HG02885 (cell line): ENCODE data around the gene STING1.
"Not testable (repeated sequence)": the region's sequence is repeated elsewhere in the genome, so short reads cannot be mapped to it uniquely, and the experiment has no call there.

Experiments
- ATAC-seq: cut with Tn5 transposase; IDR thresholded peaks from one replicate; pipeline ENCODE4 v1.9.1; 2021; ENCODE audit warnings: mild to moderate bottlenecking; ENCODE audit not compliant: unreplicated experiment, poor library complexity

The STING1 gene

DNA sequence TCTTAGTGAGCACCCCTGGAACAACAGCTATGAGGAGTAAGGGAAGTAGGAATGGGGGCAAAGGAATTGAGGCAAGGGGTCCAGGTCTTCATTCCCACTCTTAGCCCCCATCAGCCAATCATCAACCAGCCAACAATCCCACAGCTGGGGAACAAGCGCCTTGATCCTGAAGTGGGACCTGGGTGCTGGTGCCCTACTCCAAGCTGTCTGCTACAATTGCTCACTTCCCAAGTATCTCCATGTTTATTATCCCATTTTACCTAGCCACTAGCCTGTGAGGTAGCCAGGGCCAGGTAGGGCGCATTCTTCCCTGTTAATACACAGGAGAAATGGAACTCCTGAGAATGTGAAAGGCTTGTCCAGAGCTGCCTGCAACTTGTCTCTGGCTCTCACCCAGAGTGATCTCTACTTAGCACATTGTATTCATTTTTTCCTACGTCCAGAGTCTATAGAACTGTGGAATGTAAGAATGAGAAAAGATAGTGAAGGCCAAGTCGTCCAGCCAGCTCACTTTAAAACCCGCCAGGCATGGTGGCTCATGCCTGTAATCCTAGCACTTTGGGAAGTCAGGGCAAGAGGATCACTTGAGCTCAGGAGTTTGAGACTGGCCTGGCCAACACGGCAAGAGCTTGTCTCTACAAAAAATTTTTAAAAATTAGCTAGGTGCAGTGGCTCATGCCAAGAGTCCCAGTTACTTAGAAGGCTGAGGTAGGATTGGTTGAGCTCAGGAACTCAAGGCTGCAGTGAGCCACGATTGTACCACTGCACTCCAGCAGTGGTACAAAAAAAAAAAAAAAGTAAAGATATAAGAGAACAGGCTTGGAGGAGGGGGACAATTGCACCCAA is 37.0 kb downstream of the STING1 start:
- no peak for ATAC-seq

DNA sequence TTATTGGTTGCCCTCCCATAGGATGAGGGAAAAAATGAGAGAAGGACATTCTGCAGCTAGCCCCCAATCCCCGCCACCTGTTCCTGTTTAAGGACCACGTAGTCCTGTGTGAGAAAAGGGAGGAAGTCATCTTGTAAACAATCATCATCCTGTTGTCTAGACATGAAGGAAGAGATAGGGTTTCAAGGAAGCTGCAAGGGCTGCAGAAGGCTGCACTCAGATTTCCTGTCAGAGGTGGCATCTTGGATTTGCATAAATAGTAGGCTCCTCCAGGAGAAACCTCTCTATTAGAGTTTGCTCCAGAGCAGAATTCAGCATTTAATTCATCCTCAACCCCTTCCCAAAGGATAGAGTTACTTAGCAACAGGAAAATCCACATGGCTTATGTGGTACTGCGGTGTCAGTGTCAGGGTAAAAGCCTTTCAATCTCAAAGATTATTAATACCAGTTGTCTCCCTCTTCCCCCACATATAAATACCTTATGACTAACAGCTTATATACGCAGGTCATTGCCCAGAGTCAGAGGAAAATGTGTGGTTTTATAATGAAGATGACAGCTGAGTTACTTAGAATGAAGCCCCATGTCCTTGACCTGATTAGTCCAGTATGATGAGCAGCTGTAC is 38.6 kb downstream of the STING1 start:
- no peak for ATAC-seq

GRCh38 chr5:139440416-139440815 is 42.1 kb downstream of the STING1 start:
- ATAC-seq, result not testable (repeated sequence)

DNA sequence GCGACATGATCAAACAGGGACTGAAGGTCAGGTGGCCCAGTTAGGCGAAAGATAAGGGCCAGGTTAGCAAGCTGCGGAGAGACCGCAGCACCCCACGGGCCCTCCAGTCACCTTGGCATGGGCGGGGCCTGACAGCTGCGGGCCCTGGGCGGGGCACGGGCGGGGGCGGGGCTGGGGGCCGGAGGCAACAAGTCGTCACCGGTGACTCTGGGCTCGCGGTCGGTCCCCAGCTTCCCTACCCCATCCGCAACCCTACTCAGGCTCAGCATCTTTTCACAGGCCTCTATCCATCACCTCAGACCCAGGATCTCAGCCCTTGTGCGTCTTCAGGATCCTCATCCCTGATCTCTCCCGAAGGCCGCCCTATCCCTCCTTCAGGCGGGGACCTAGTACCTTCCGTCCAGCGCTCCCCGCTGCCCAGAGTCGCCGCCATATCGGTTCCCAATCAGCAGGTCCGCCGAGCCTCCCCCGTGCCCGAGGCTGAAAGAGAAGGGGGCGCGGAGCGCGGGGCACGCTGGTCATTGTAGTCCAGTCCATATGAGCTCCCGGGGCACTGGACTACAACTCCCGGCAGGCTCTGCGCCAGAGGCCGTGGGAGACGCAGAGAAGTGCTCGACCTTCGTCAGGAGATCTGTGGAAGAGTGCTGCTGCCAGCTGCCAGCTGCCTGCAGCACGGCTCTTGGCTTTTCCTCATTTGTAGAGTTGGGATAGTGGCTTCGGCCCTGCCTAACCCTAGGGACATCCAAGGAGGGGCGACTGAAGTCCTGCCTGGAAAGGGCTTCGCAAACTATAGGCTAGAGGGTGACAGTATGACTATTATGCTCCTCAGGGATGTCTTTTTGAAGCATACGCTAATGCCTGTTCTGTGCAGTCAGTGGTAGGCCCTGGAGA is 43.3 kb downstream of the STING1 start, which contains the start of gene DNAJC18:
Gene DNAJC18, minus strand, starts transcription at position 513 of the 891 bp plus-strand sequence. Its CDS starts 80 bp downstream, at position 433.
- peak; percentile 95 for ATAC-seq

DNA sequence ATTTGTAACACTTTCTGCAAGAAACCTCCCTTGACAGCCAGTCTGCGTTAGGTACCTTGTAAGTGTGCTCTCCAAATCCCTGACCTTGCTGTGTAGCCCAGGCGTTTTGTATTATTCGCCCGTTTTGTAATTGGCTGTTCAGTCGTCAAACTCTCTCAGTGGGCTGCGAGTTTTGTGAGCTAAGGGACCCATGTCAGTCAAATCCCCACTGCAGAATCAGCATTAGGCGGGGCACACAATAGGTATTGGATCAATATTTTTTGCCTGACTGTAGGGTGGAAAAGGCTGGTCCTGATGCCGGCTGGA is 43.9 kb downstream of the STING1 start:
- no peak for ATAC-seq

DNA sequence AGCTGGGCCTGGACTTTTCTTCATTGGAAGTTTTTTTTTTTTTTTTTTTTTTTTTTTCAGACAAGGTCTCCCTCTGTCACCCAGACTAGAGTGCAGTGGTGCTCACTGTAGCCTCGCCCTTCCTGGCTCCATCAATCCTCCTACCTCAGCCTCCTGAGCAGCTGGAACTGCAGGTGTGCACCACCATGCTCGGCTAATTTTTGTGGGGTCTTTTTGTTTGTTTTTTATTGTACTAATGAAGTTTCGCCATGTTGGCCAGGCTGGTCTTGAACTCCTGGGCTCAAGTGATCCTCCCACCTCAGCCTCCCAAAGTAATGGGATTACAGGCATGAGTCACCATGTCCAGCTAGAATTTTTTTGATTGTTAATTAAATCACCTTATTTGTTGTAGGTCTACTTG is 46.9 kb downstream of the STING1 start:
- ATAC-seq, result no peak

DNA sequence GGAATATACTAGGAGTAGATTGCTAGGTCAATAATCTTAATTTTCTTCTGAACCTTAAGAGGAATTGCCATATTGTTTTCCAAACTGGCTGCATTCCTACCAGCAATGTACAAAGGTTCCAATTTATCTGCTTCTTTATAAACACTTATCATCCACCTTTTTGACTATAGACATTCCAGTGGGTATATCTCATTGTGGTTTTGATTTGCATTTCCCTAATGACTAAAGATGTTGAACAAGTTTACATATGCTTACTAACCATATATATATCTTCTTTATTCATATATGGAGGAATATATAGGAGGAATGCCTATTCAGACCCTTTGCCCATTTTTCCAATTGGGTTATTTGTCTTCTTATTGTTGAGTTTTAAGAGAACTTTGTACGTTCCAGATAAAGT is 50.9 kb downstream of the STING1 start:
- ATAC-seq, result no peak

- ATAC-seq, result no peak
These were observed 52.5 kb downstream of the STING1 start for GRCh38 chr5:139430015-139430414.

DNA sequence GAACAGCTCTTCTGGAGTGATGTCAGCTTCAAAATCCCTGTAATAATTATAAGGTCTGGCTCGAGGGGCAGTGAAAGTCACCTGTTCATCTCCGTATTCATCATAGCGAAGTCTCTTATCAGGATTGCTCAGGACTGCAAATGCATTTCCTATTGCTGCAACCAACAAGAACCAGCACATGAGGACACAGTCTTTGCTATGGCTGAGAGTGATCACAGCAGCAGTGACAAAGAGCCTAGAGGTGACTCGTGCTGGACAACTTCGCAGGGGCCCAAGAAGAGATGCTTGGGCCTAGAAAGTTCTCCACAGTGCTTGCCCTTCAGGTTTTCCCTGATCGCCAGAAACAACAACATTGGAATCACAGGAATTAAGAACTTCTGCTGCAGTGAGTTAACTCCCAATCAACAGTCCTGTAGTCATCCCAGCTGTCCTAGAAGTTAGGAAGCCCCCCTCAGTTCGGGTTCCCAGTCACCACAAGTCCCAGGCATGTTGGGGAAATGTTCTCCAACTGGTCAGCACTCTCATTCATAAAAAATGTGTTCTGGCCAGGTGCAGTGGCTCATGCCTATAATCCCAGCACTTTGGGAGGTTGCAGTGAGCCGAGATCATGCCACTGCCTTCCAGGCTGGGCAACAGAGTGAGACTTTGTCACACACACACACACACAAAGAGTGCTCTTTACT is 56.2 kb downstream of the STING1 start:
- no peak for ATAC-seq
